ENCODE results near the gene TBC1D21.
"Not testable (repeated sequence)": the region's sequence is repeated elsewhere in the genome, so short reads cannot be mapped to it uniquely, and the experiment has no call there.

TBC1D21 gene

GRCh38 chr15:73930371-73930770, 57.0 kb downstream of the TBC1D21 start:
- no peak for DNase-seq (ENCODE audit: low spot score)

GRCh38 chr15:73930790-73931281, 57.5 kb downstream of the TBC1D21 start:
- DNase-seq (ENCODE audit: low spot score), result no peak

GRCh38 chr15:73931441-73931840, 58.1 kb downstream of the TBC1D21 start:
- no peak for DNase-seq (ENCODE audit: low spot score)

GRCh38 chr15:73932381-73933191, 59.2 kb downstream of the TBC1D21 start:
- DNase-seq (ENCODE audit: low spot score), result no peak

- DNase-seq (ENCODE audit: low spot score), result no peak
Measured at GRCh38 chr15:73934281-73934680, 60.9 kb downstream of the TBC1D21 start.

GRCh38 chr15:73935547-73935946, 62.2 kb downstream of the TBC1D21 start:
- DNase-seq (ENCODE audit: low spot score), result no peak

- no peak for DNase-seq (ENCODE audit: low spot score)
Measured at GRCh38 chr15:73936181-73936580, 62.8 kb downstream of the TBC1D21 start.

GRCh38 chr15:73936588-73937290, 63.4 kb downstream of the TBC1D21 start:
- DNase-seq (ENCODE audit: low spot score), result no peak

- no peak for DNase-seq (ENCODE audit: low spot score)
Measured at GRCh38 chr15:73937296-73937695, 63.9 kb downstream of the TBC1D21 start.

GRCh38 chr15:73937726-73938125, 64.4 kb downstream of the TBC1D21 start:
- no peak for DNase-seq (ENCODE audit: low spot score)

GRCh38 chr15:73938516-73938915, 65.2 kb downstream of the TBC1D21 start:
- DNase-seq (ENCODE audit: low spot score), result not testable (repeated sequence)
